ENCODE data around the gene SUGCT.
A peak's percentile ranks its signal among the peaks of the same experiment; 100 is the strongest.

SUGCT gene

DNA sequence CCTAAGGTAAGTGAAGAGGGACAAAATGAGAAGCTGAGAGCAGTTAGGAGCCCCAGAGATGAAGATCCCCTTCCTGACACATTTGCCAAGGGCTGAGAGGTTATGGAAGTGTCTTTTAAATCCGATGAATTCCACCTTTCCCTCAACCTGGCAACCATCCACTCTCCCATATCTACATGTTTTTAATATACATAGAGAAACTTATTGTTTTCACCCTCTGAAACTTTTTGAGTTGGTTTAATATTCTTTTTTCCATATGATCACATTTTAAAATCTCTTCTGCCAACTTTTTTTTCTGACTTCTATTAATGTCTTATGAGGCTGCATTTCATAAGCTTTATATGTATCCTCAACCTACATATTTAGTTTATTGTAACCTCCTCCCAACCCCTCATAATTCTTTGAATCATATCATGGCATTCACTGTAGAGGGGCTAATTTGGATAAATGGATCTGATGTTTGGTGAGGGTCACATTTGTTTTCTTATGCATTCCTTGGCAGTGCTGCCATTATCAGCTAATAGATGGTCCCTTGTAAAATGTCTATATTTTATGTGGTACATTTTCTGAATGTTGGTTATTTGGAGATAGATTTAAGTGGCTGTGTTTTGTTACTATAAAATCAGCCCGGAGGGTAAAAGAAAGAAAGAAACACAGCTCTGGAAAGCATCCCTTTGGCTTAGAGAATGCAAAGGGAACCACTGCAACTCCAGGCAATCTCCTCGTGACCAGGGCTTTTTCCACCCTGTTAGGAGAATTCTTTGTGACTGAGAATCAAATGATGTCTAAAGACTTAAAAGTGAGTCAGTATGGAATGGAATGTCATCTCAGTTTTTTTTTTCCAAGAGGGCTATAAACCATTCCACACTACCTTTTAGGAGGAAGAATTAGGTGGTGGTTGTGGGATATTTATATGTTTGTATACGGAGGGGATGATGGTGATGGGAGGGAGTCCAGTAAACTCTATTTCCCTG lies 334.4 kb downstream of the SUGCT start:
- Histone ChIP-seq H3K27ac (ENCODE audit: low read length) (no peak overlapping the region), H3K27me3 (ENCODE audit: control insufficient read depth in 1 of 2, insufficient read depth in 2 of 2, low read length in 2 of 2) (no peaks in the 10 kb centered on the region), H3K9ac (ENCODE audit: low read length in 2 of 2) (no peak overlapping the region), H3K4me3 (ENCODE audit: low read length in 2 of 2) (no peak overlapping the region), H3K36me3 (ENCODE audit: control insufficient read depth in 2 of 2, insufficient read depth in 2 of 2, low read length in 2 of 2) (no peaks in the 10 kb centered on the region), H3K9me3 (ENCODE audit: control insufficient read depth in 2 of 2, low read length in 2 of 2) (no peaks in the 10 kb centered on the region), H3K4me1 (ENCODE audit: control insufficient read depth, insufficient read depth, low read length) (peaks cover 7% of the 10 kb centered on the region)

DNA sequence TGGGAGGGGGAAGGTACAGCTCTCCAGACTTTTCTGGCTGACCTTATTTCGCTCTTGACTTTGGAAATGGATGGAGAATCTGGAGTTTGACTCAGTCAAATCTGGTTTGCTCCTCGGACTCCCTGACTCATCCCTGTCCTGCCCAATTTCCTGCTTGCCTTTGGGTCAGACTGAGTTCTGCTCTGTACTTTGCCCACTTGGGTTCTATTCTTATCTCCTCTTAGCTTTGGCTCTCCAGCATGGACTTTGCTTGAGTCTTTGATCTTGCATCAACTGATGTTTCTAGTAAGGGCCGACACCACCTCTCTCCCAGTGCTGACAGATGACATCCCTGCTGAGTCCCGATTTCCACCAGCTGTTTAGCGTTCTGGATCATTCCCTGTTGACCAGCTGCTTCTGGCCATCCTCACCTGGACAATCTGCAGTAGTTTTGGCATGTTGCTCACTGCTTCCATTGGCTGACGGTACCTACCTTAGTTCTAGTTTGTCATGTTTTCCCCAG lies 335.3 kb downstream of the SUGCT start:
- H3K9ac ChIP-seq (ENCODE audit: low read length in 2 of 2): no peak overlapping the region
- no peaks in the 10 kb centered on the region for H3K36me3 ChIP-seq (ENCODE audit: control insufficient read depth in 2 of 2, insufficient read depth in 2 of 2, low read length in 2 of 2)
- no peak overlapping the region for H3K27ac ChIP-seq (ENCODE audit: low read length)
- H3K4me3 ChIP-seq (ENCODE audit: low read length in 2 of 2): peak overlapping the region in 1 of 2 donors; percentile 17
- H3K4me1 ChIP-seq (ENCODE audit: control insufficient read depth, insufficient read depth, low read length): peaks cover 7% of the 10 kb centered on the region
- H3K9me3 ChIP-seq (ENCODE audit: control insufficient read depth in 2 of 2, low read length in 2 of 2): no peaks in the 10 kb centered on the region
- H3K27me3 ChIP-seq (ENCODE audit: control insufficient read depth in 1 of 2, insufficient read depth in 2 of 2, low read length in 2 of 2): no peaks in the 10 kb centered on the region

DNA sequence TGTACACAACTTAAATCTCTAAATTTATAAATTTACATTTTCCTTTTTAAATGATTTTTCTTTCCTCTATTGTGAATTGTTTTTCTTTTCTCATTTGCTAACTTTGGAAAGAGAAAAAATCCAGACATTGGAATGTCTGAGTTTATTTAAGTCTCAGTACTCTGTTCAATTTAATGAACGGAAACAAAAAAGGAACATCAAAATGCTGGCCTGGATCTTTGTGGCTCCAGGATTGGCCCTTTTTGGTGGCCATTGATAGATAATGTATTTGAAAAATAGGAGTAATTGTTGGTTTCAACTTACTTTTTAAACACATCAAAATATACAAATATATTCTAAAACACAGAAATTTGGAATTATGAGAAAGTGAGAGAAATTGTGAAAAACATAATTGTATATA lies 336.0 kb downstream of the SUGCT start:
- H3K36me3 ChIP-seq (ENCODE audit: control insufficient read depth in 2 of 2, insufficient read depth in 2 of 2, low read length in 2 of 2): no peaks in the 10 kb centered on the region
- H3K9me3 ChIP-seq (ENCODE audit: control insufficient read depth in 2 of 2, low read length in 2 of 2): no peaks in the 10 kb centered on the region
- no peaks in the 10 kb centered on the region for H3K27me3 ChIP-seq (ENCODE audit: control insufficient read depth in 1 of 2, insufficient read depth in 2 of 2, low read length in 2 of 2)
- no peak overlapping the region for H3K27ac ChIP-seq (ENCODE audit: low read length)
- H3K4me1 ChIP-seq (ENCODE audit: control insufficient read depth, insufficient read depth, low read length): peaks cover 7% of the 10 kb centered on the region
- H3K9ac ChIP-seq (ENCODE audit: low read length in 2 of 2): no peak overlapping the region
- H3K4me3 ChIP-seq (ENCODE audit: low read length in 2 of 2): no peak overlapping the region

DNA sequence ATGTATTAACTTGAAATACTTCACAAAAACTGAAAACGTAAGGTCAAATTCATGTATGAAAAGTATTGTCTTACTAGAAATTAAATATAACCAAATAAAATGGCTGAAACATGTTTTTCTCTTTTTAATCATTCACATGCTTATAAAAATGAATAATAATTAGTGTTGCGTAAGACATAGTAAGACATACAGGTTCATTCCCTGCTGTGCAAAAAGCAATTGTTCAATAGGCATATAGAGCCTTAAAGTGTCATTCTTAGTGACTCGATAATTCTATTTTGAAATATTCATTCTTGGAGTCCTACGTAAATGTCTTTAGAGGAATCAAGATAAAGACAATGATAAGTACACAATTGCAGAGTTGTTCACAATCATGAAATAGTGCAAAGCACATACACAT lies 337.1 kb downstream of the SUGCT start:
- H3K36me3 ChIP-seq (ENCODE audit: control insufficient read depth in 2 of 2, insufficient read depth in 2 of 2, low read length in 2 of 2): no peaks in the 10 kb centered on the region
- H3K27me3 ChIP-seq (ENCODE audit: control insufficient read depth in 1 of 2, insufficient read depth in 2 of 2, low read length in 2 of 2): no peaks in the 10 kb centered on the region
- no peaks in the 10 kb centered on the region for H3K9me3 ChIP-seq (ENCODE audit: control insufficient read depth in 2 of 2, low read length in 2 of 2)
- H3K27ac ChIP-seq (ENCODE audit: low read length): no peak overlapping the region
- H3K4me3 ChIP-seq (ENCODE audit: low read length in 2 of 2): no peak overlapping the region
- peaks cover 7% of the 10 kb centered on the region for H3K4me1 ChIP-seq (ENCODE audit: control insufficient read depth, insufficient read depth, low read length)
- no peak overlapping the region for H3K9ac ChIP-seq (ENCODE audit: low read length in 2 of 2)

DNA sequence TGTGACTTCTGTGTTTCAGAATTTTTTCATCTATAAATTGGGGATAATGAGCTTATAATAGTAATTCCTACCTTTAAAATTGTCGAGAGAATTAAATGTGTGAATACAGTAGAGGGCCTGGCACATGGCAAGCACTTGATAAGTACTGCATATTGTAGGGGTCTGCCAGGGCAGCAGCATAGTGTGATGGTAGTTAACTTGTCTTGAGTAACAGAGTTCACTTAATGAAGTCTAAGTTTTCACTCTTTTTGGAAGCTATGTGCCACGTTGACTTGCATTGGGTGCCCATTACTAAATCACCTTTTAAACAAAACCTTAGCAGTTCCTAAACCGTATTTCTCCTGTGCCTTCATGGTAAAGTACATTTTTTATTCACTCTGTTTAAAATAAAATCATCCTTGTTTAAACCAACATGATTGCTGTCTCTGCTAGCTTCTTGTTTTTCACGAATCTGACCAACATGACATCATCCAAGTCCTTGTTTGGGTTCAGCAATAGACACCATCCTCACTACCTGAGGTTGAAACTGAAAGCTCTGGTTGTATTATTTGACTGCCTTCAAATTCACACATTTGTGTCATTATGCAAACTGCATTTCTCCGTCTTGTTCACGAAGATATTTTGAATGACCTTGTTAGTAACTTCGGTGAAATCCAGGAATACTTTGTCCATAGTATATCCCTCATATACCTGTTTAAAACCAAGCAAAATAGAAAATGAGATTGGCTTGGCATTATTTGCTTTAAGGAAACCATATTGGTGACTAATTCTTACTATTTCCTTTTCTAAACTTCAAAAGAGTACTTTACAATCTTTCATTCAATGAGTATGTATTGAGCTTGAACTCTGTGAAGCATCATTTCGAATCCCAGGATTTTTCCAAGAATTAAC lies 340.2 kb downstream of the SUGCT start:
- Histone ChIP-seq H3K9ac (ENCODE audit: low read length in 2 of 2) (no peak overlapping the region), H3K36me3 (ENCODE audit: control insufficient read depth in 2 of 2, insufficient read depth in 2 of 2, low read length in 2 of 2) (no peaks in the 10 kb centered on the region), H3K9me3 (ENCODE audit: control insufficient read depth in 2 of 2, low read length in 2 of 2) (no peaks in the 10 kb centered on the region)

DNA sequence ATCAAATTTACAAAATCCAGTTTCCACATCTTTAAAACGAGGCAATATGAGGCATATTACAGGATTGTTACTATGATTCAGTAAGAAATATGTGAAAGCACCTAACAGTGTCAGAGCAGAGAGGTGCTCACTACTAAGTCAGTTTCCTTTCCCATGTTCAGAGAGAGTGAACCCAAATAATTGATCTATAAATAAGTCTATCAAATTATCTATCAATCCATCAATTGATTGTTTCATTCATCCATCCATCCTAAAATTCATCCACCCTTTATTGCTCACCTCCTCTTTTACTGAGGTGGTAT lies 340.8 kb downstream of the SUGCT start:
- H3K36me3 ChIP-seq (ENCODE audit: control insufficient read depth in 2 of 2, insufficient read depth in 2 of 2, low read length in 2 of 2): no peaks in the 10 kb centered on the region
- no peaks in the 10 kb centered on the region for H3K4me1 ChIP-seq (ENCODE audit: control insufficient read depth, insufficient read depth, low read length)
- no peaks in the 10 kb centered on the region for H3K27me3 ChIP-seq (ENCODE audit: control insufficient read depth in 1 of 2, insufficient read depth in 2 of 2, low read length in 2 of 2)
- no peak overlapping the region for H3K9ac ChIP-seq (ENCODE audit: low read length in 2 of 2)
- no peak overlapping the region for H3K27ac ChIP-seq (ENCODE audit: low read length)
- no peak overlapping the region for H3K4me3 ChIP-seq (ENCODE audit: low read length in 2 of 2)
- no peaks in the 10 kb centered on the region for H3K9me3 ChIP-seq (ENCODE audit: control insufficient read depth in 2 of 2, low read length in 2 of 2)

More for the DNA sequence above, 340.2 kb downstream of the SUGCT start:
- H3K27ac ChIP-seq (ENCODE audit: low read length): no peak overlapping the region
- no peaks in the 10 kb centered on the region for H3K27me3 ChIP-seq (ENCODE audit: control insufficient read depth in 1 of 2, insufficient read depth in 2 of 2, low read length in 2 of 2)
- H3K4me1 ChIP-seq (ENCODE audit: control insufficient read depth, insufficient read depth, low read length): peaks cover 4% of the 10 kb centered on the region
- no peak overlapping the region for H3K4me3 ChIP-seq (ENCODE audit: low read length in 2 of 2)

DNA sequence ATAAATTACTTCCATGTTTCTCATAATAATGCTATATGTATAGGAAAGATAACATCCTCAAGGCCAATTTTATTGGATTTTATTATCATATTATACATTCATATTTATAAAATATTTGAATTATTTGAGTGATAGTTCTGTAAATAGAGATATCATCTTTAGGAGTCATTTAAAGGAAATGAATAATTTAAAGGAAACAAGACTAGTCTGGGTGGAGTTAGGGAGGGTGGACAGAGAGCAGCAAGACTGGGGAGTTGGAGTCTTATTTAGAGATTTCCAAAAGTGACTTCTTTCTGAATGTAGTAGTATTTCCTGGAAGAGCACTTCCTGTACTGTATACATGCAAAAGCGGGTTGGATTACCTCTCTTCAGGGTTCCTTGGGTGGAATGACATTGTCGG lies 342.3 kb downstream of the SUGCT start:
- no peak overlapping the region for H3K9ac ChIP-seq (ENCODE audit: low read length in 2 of 2)
- H3K36me3 ChIP-seq (ENCODE audit: control insufficient read depth in 2 of 2, insufficient read depth in 2 of 2, low read length in 2 of 2): no peaks in the 10 kb centered on the region
- H3K27ac ChIP-seq (ENCODE audit: low read length): no peak overlapping the region
- no peaks in the 10 kb centered on the region for H3K27me3 ChIP-seq (ENCODE audit: control insufficient read depth in 1 of 2, insufficient read depth in 2 of 2, low read length in 2 of 2)
- H3K9me3 ChIP-seq (ENCODE audit: control insufficient read depth in 2 of 2, low read length in 2 of 2): no peaks in the 10 kb centered on the region
- H3K4me1 ChIP-seq (ENCODE audit: control insufficient read depth, insufficient read depth, low read length): no peaks in the 10 kb centered on the region
- H3K4me3 ChIP-seq (ENCODE audit: low read length in 2 of 2): no peak overlapping the region

DNA sequence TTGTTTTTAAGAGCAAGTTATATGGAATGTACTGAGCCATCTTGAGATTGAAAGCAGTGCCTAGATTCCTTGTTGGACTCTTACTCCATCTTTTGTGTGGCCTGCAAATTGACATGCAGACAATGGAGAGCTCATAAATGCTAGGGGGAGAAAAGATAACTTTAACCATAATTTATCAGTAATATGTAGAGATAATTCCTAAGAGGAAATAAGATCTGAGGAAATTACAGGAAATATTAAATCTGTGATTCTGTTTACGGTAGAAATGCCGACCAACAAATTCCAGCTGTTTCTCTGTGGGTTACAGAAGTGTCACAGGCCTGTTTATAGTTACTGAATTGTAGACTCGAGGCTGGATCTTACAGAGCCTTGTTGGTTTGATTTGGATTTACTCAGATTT lies 348.0 kb downstream of the SUGCT start:
- H3K36me3 ChIP-seq (ENCODE audit: control insufficient read depth in 2 of 2, insufficient read depth in 2 of 2, low read length in 2 of 2): no peaks in the 10 kb centered on the region
- no peak overlapping the region for H3K4me3 ChIP-seq (ENCODE audit: low read length in 2 of 2)
- H3K27ac ChIP-seq (ENCODE audit: low read length): no peak overlapping the region
- H3K4me1 ChIP-seq (ENCODE audit: control insufficient read depth, insufficient read depth, low read length): no peaks in the 10 kb centered on the region
- no peak overlapping the region for H3K9ac ChIP-seq (ENCODE audit: low read length in 2 of 2)
- no peaks in the 10 kb centered on the region for H3K9me3 ChIP-seq (ENCODE audit: control insufficient read depth in 2 of 2, low read length in 2 of 2)
- no peaks in the 10 kb centered on the region for H3K27me3 ChIP-seq (ENCODE audit: control insufficient read depth in 1 of 2, insufficient read depth in 2 of 2, low read length in 2 of 2)

DNA sequence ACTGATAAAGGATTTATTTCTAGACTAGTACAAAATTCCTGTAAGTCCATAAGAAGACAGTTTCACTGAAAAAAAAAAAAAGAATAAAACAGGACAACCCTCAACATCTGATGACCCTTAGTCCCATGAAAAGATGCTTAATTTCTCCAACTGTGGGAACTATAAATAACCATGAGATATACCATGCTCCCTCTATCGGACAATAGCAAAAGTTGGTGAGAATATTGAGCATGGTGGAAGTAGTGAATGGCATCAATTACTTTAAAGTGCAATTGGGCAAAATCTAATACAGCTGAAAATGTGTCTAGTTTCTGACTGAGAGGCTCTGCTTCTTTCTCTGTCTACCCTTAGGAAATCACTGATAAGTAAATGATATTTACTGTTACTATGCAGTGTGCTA lies 348.8 kb downstream of the SUGCT start:
- Histone ChIP-seq H3K9ac (ENCODE audit: low read length in 2 of 2) (no peak overlapping the region), H3K9me3 (ENCODE audit: control insufficient read depth in 2 of 2, low read length in 2 of 2) (no peaks in the 10 kb centered on the region), H3K4me3 (ENCODE audit: low read length in 2 of 2) (no peak overlapping the region), H3K27ac (ENCODE audit: low read length) (no peak overlapping the region), H3K4me1 (ENCODE audit: control insufficient read depth, insufficient read depth, low read length) (no peaks in the 10 kb centered on the region), H3K36me3 (ENCODE audit: control insufficient read depth in 2 of 2, insufficient read depth in 2 of 2, low read length in 2 of 2) (no peaks in the 10 kb centered on the region), H3K27me3 (ENCODE audit: control insufficient read depth in 1 of 2, insufficient read depth in 2 of 2, low read length in 2 of 2) (no peaks in the 10 kb centered on the region)

DNA sequence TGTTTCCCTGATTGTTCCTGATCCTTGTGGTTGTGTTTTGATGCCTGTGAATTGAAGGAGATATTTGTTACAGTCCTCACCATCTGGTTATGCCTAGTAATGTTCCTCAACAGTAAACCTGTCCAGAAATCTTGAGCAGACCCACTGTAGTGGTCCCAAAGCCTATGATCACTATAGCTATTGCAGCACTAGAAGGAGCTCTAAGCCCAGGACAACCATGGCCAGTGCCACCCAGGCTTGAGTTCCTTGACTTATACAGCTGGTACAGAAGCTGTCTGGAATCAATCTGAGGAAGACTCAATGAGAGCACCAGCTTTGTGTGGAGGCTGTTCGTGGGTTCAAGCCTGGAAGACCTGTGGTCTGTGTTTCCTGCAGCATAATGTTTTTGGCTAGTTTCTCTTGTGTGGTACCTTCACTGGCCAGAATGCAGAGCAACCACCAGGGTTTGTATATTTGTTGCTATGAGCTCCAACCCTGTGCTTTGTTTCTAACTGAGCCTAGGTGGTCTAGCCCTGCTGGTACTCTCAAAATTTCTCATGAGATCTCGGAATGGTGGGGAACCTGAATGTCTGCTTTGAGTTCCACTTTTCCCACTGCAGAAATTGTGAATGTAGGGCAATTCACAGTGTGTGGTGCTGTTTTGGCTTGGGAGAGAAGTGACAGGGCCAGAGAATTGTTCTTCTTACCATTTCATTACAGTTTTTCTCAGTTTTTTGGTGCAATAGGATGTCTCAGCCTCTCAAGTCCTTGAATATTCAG lies 355.2 kb downstream of the SUGCT start:
- Histone ChIP-seq H3K27ac (ENCODE audit: low read length) (no peak overlapping the region), H3K4me1 (ENCODE audit: control insufficient read depth, insufficient read depth, low read length) (no peaks in the 10 kb centered on the region), H3K36me3 (ENCODE audit: control insufficient read depth in 2 of 2, insufficient read depth in 2 of 2, low read length in 2 of 2) (no peaks in the 10 kb centered on the region), H3K27me3 (ENCODE audit: control insufficient read depth in 1 of 2, insufficient read depth in 2 of 2, low read length in 2 of 2) (no peaks in the 10 kb centered on the region), H3K9me3 (ENCODE audit: control insufficient read depth in 2 of 2, low read length in 2 of 2) (no peaks in the 10 kb centered on the region), H3K9ac (ENCODE audit: low read length in 2 of 2) (no peak overlapping the region), H3K4me3 (ENCODE audit: low read length in 2 of 2) (no peak overlapping the region)
